Measurements from ENCODE around the gene LRRN2.
A peak's percentile ranks its signal among the peaks of the same experiment; 100 is the strongest.
"Not testable (repeated sequence)": the region's sequence is repeated elsewhere in the genome, so short reads cannot be mapped to it uniquely, and the experiment has no call there.

LRRN2 gene

GRCh38 chr1:204685236-204686006 is at the start of gene LRRN2:
LRRN2 (minus strand) TSS chr1:204685738; CDS start chr1:204619992, 65,746 bp downstream.
- no peak for DNase-seq

GRCh38 chr1:204735042-204735441 is 49.5 kb upstream of the LRRN2 start:
- no peak for DNase-seq

DNA sequence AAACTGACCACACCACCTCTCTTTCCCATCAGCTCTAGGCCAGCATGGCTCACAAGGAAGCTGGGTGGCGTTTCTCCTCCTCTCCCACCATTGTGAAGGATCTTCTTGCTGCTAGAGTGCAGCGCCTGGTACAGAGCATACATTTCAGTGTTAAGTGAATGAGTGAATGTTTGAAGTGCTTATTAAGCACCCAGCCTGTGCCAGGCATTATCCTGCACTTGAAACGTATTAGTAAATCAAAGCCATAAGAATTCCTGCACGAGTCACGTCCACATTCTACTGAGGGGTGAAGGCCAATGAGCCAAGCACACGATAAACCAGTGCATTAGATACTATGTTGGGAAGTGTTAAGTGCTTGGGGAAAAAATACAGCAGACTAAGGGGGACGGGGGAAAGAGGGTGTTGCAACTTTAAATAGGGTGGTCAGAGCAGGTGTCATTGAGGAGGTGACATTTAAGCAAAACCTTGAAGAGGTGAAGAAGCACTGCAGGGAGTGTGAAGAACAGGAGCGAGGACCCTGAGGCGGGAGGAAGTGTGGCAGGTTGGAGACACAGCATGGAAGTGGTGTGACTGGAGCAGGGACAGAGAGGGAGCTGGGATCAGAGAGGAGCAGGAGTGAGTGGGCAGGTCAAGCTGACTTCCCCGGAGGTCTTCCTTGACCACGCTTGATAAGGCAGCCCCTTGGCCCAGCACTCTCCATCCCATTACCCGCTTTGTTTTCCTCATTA is 48.5 kb upstream of the LRRN2 start:
- no peak for DNase-seq

DNA sequence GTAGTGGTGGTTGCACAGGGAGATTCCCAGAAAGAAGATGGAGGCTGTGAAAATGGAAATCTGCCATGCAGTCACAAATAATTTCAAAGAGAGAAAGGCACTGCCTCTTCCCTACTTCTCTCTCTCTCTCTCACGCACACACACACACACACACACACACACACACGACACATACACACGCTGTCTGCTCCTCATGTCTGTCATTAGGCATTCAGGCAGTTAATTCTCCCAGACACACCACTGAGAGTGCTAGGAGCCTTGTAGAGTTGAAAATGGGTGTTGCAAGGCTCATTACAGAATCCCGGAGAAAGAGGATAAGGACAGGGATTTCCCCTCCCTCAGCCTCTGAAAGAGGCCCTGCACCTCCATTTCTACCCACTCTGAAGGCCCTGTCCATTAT is 47.8 kb upstream of the LRRN2 start:
- no peak for DNase-seq

GRCh38 chr1:204731985-204732575 is 46.5 kb upstream of the LRRN2 start:
- no peak for DNase-seq

GRCh38 chr1:204731509-204731908 is 46.0 kb upstream of the LRRN2 start:
- DNase-seq, result no peak

DNA sequence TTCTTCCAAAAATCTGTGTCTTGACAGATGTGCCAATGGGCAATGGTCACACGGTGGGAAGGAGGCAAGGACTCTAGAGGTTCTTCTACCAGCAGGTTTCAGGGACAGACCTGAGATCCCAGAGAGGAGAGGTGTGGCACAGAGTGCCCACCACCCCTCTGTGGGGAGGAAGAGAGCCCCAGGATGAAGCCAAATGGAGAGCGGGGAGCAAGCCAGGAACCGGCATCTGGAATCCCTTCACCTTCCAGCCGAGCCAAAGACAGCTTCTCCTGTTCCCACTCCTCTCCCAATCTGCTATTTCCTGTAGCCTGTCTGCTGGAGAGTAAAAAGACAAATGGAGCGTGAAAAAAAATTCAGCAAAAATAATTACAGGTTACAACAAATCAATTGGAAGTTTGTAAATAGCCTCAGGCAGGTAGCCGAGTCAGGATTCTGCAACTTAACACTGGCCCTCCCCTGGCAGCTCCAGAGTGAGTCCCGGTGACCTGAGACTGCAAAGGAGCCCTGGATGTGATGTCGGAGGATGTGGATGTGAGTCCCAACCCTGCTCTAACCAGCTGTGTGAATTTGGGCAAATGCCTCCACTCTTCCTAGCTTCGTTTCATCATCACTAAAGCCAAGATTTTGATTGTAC is 45.4 kb upstream of the LRRN2 start:
- DNase-seq, result no peak

- DNase-seq, result no peak
Observed at GRCh38 chr1:204729516-204729915, 44.0 kb upstream of the LRRN2 start.

DNA sequence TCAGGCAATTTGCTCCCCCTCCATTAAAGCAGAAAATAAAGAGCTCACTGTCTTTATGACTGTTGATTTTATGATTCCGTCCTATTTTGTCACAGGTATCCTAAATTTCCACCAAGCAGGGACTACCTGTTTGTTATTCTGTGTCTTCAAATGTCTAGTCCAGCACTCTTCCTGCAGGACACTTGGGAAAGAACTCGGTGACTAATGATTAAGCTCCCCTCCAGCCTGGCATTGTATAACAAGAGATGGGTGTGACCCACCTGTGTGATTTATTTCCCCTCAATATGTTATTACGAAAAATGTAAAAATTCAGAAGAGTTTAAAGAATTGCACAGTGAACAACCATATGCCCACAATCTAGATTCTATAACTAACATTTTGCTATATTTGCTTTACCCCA is 42.9 kb upstream of the LRRN2 start:
- DNase-seq, result no peak

DNA sequence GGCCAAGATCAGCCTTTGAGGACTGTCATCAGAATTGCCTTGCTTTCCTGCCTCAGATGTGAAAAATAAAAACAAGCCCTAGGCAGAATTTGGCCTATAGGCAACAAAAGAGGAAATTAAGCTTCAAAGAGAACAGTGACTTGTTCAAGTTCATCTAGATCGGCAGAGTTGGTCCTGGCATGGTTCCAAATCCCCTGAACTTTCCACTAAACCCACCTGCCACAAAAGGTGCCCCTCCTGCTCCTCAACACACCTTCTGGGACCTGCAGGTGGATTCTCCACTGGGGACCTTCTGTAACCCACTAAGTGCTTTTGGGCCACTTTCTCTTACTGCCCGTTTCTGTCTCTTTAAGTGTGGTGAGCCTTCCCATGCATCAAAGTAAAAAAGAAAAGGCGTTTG is 42.5 kb upstream of the LRRN2 start:
- no peak for DNase-seq

DNA sequence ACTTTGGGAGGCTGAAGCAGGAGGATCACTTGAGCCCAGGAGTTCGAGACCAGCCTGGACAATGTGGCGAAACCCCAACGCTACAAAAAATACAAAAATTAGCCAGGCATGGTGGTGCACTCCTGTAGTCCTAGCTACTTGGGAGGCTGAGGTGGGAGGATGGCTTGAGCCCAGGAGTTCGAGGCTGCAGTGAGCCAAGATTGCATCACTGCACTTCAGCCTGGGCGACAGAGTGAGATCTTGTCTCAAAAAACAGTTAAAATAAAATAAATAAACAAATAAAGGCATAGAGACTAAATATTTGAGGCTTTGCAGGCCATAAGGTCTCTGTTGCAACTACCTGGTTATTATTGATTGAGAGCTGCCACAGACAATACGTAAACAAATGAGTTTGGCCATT is 41.9 kb upstream of the LRRN2 start:
- not testable (repeated sequence) for DNase-seq

DNA sequence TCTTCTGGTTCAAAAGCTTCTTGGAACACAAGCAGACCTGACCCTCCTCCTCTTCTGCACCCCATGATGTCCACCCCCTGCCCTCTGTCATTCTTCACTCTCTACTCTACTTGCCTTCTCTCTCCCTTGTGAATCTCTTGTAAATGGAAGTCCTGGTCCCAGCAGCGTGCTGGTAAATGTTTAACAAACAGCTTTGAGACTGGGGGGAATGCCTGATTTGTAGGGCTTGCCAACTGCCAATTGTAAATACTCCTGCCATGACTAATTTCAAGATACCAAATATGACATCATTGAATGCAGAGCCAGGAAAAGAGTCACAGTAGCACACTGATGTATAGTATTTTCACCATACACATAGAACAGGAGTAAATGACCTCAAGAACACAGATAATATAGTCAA is 40.9 kb upstream of the LRRN2 start:
- DNase-seq, result peak; percentile 36

DNA sequence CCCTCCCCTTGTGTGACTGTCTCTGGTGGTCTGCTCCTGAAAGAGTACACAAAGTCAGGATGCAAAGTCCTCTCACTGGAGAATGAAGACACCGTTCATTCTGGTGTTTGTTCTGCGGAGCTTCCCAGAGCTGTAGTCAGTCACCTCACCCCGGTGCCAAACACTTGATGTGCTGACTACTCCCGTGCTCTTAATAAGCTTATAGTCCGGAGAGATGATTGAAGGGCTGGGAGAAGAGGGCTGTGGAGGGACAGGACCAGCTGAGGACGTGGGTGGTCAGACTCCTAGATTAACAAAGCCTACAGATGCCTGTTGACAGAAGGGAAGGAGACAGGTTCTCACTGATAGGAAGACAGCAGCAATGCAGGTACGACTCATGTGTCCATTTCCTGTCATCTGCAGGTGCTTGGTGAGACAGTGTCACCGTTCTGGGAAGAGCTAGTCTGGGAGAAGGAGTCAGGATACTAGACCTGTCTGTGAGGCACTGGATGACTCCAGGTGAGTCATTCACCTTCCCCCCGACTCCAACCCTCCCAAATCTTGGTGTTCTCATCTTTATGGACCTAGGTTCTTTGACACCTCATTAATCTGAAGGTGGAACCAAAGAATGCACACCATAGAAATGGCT is 40.4 kb upstream of the LRRN2 start:
- DNase-seq, result no peak

- DNase-seq, result no peak
Observed at GRCh38 chr1:204723131-204723787, 37.7 kb upstream of the LRRN2 start.

- no peak for DNase-seq
Observed at GRCh38 chr1:204721373-204722055, 36.0 kb upstream of the LRRN2 start.

DNA sequence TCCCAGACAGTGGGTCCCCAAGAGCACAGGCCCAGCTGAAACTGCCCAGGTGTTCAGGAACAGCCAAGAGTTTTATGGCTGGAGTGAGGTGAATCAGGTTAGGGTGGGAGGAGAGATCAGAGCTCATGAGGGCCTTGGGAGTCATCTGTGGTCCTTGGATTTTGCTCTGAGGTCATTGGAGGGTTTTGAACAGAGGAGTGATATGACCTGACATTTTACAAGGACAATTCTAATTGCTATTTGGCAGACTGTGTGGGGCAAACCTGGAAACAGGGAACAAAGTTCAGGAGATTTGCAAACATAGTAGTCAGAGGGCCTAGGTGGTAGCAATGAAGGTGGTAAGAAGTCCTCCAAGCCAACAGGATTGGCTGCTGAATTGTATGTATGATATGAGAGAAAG is 31.1 kb upstream of the LRRN2 start:
- no peak for DNase-seq

DNA sequence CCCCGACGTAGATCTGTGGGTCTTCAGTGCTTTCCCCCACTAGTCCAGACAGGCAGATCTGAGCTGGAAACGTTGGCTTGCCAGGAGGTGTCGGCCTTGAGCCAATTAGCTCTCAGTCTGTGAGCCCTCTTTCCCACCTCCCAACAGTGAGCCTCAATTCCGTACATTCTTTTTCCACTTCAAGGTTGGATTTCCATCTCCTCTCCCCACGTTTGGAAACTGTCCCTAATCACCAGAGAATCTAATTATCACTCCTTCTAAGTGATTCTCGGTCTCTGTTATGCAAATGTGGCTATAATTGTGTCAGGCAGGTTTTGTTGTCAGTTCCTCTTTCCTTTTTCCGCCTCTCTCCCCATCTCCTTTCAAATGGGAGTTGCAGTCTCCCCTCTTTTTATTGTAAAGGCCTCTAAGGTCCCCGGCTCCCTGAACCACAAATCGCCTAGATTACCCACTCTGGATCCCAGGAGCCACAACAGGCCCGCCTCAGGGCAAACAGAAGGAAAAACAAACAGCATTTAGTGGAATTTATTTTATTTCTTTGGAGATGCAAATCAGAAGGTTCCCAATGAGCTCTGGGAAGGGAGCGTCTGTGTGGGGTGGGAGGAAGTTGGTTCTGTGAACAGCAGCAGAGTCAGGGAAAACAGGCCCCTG is 29.4 kb upstream of the LRRN2 start:
- DNase-seq, result no peak

DNA sequence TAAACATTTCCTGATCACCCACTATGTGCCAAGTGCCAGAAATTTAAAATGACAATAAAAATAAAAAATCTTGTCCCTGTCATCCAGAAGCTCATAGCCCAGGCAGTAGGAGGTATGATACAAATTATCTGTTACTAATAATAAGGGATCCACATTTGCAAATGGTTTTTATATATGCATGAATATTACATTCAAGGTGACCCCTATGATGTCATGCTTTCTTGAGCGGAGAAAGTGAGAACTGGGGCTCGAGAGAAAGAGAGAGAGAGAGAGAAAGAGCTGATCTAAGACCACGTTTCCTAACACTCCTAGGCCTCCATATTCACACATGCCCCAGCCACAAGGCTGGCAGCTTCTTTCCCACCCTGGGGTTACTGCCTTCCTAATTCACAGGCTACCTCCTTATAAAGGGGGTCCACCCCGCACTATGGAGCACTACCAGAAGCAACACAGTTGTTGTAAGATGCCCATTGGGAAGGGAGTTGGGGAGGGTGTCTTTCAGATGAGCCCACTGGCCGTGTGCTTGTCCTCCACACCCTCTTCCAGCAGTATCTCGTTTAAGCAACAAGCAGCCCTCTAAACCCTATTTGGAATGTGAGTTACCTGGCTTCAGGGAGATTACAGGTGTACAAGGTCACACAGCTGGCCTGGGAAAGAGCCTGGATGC is 28.8 kb upstream of the LRRN2 start:
- DNase-seq, result no peak

DNA sequence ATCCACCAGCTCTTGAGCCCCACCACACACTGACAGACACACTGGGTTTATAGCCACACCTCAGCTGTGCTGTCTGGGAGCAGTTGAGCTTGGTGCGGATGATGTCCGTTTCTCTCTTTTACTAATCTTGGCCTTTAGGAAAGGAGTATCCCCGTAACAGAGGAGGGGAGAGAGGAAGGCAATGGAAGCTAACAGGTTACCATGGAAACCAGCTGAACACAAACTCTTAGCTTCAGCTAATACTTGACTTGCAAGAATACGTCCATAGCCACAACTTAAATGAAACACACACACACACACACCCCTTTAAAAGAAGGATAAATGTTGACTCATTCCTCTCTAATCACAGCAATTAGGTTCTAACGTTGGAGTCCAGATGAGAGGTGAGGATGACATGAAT is 28.0 kb upstream of the LRRN2 start:
- DNase-seq, result no peak

- no peak for DNase-seq
Observed at GRCh38 chr1:204712708-204713430, 27.3 kb upstream of the LRRN2 start.
